Activated B cell treated with CpG ODN at 0.5 μM for 24 hours (primary cell): ENCODE data around the gene CYGB. TPM values are rescaled to one million over a fixed set of nuclear protein-coding genes. Genes with fewer than 3 reads are reported as not detected.

Source experiments
- ATAC-seq: fragments of 200-7000 bp; cut with Tn5 transposase; one replicate; pipeline ENCODE4 v1.10.0; 2021; ENCODE audit warnings: low read depth, mild to moderate bottlenecking, moderate library complexity
- CTCF ChIA-PET: fragments of 350-600 bp; sonication (Branson Sonifier 250); formaldehyde crosslinking; loops from one replicate; lab custom pipeline; 2021; ENCODE audit warnings: antibody characterized with exemption; lab: Charles Lee
- POLR2A ChIA-PET: fragments of 350-600 bp; sonication (Branson Sonifier 250); formaldehyde crosslinking; loops from one replicate; lab custom pipeline; 2021; ENCODE audit warnings: antibody characterized with exemption; lab: Charles Lee
- DNase-seq: peaks from one replicate; pipeline ENCODE4 v3.0.0; 2022
- H3K27ac Mint-ChIP-seq: one replicate; pipeline ENCODE4 v1.8.0; 2020; ENCODE audit warnings: mixed read lengths
- H3K27me3 Mint-ChIP-seq: one replicate; pipeline ENCODE4 v1.8.0; 2021; ENCODE audit warnings: mixed read lengths
- H3K36me3 Mint-ChIP-seq: one replicate; pipeline ENCODE4 v1.8.0; 2021; ENCODE audit warnings: low read depth, mixed read lengths
- H3K4me1 Mint-ChIP-seq: one replicate; pipeline ENCODE4 v1.8.0; 2021; ENCODE audit warnings: mixed read lengths
- H3K4me3 Mint-ChIP-seq: one replicate; pipeline ENCODE4 v1.8.0; 2020; ENCODE audit warnings: mild to moderate bottlenecking, mixed read lengths
- H3K9me3 Mint-ChIP-seq: one replicate; pipeline ENCODE4 v1.8.0; 2020; ENCODE audit warnings: mixed read lengths
- intact Hi-C: fragments of 100-400 bp; cut with micrococcal nuclease; formaldehyde crosslinking; loops from one replicate; pipeline ENCODE4 v1.15.1; 2024
- total RNA-seq: library from RNA; stranded (reverse); gene quantifications from 2 replicates; pipeline ENCODE4 v1.2.3, GENCODE V29; 2022
- TF ChIP-seq, protein P1 (sequence below): fragments of 200-600 bp; IDR thresholded peaks from one replicate; pipeline ENCODE4 v1.8.0; 2022; ENCODE audit warnings: antibody characterized with exemption, mild to moderate bottlenecking

CYGB gene
- total RNA-seq, 1 donor from 2014 or later: 0.49 TPM

DNA sequence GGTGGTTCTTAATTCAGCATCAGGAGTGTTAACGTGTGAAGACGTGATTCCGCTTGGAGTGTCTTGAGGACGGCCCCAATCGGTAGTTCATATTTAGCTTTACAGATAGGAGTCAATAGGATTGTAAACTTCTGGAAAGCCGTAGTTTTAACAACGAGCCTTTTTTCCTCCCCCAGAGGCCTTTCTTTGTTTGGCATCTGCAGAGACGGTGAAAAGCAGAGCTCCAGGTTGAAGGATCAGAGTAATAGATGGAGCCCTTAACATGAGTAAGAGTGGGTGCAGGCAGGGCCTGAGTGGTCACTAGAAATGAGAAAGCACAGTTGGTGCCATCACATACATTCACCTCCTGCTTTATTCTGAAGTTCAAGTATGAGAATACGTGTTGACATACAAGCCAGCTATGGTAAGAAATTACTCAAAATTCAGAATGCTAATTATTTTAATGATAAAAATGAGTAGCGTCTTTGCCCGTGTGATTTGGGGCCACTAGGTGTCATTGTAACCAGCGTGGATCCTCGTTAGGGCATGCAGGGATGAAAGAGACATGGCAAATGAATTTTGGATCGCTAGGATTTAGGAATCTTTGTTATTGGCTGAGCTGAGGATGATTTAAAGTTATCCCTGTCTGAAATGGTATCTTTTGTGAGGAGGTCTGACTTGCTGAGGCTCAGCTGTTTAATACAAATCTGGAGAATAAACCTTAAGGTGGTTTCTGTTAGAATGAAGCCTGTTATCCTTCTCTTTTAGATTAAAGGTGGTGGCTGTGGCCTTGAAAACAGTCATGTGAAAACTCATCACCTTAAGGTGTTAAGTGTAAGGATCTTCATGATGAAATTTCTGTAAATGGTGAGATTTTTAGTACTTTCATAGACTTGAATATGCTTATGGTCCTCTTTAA, 20.9 kb upstream of the CYGB start:
- DNase-seq (no peak), ATAC-seq (no peak)
- ChIA-PET POLR2A (interaction anchor here (0.7 to 4.2 kb wide), 11 partner anchors 9 to 179 kb away, joined by 3 to 85 read pairs (median 8); partner anchors contain the start of genes MFSD11, SRSF2 and ST6GALNAC2), CTCF (interaction anchor here (0.7 to 2.9 kb wide), 9 partner anchors 9 to 158 kb away, joined by 3 to 35 read pairs (median 8); no protein-coding TSS in a partner anchor)
- peak overlapping the region; percentile 98 for H3K27ac Mint-ChIP-seq
- H3K4me1 Mint-ChIP-seq: peaks cover 77% of the 10 kb centered on the region
- intact Hi-C loops: loop anchor here (1.0 to 10.0 kb wide), 2 partner anchors 157 to 886 kb away; no protein-coding TSS in a partner anchor
- H3K9me3 Mint-ChIP-seq: no peaks in the 10 kb centered on the region
- peaks cover 47% of the 10 kb centered on the region for H3K36me3 Mint-ChIP-seq
- TF ChIP-seq, protein P1, sequence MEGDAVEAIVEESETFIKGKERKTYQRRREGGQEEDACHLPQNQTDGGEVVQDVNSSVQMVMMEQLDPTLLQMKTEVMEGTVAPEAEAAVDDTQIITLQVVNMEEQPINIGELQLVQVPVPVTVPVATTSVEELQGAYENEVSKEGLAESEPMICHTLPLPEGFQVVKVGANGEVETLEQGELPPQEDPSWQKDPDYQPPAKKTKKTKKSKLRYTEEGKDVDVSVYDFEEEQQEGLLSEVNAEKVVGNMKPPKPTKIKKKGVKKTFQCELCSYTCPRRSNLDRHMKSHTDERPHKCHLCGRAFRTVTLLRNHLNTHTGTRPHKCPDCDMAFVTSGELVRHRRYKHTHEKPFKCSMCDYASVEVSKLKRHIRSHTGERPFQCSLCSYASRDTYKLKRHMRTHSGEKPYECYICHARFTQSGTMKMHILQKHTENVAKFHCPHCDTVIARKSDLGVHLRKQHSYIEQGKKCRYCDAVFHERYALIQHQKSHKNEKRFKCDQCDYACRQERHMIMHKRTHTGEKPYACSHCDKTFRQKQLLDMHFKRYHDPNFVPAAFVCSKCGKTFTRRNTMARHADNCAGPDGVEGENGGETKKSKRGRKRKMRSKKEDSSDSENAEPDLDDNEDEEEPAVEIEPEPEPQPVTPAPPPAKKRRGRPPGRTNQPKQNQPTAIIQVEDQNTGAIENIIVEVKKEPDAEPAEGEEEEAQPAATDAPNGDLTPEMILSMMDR: no peak
- H3K4me3 Mint-ChIP-seq: peak overlapping the region; percentile 95
- no peaks in the 10 kb centered on the region for H3K27me3 Mint-ChIP-seq

DNA sequence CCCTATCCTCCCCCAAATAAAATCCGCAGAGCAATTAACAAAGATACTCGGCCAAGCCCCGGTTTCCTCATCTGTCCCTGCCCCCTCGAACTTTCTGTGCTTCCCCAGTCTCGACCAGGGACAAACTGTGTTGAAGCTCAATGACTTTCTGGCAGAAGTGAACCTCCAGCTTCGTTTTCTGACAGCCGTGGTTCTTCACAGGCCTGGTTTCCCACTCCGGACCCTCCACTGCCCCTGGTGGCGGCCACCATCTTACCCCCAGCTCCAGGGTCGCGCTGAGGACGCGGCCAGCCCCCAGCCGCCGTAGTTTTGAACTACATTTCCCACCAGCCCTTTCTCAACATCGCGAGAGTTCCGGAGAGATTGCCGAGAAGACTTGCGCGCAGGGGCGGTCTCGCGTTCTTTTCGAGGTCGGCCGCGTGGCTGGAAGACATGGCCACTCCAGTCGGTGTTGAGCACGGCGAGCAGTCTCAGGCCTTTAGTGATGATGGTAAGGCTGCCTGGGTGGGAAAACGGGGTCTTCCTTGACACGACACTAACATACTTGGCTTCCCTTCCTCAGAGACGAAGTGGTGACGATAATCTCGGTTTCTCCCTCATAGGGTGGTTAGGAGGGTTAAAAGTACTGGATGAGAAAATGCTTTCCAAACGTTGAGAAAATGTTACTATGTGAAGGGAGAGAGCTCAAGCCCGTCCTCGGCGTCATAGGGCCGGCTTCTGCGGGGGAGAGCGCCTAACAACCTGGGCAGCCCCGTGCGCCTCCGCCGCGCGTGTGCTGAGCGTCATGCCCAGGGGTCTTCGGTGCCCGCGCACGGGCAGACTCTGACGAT, 20.1 kb upstream of the CYGB start:
- H3K27me3 Mint-ChIP-seq: no peaks in the 10 kb centered on the region
- intact Hi-C loops: loop anchor here (1.0 to 10.0 kb wide), 8 partner anchors 30 to 887 kb away; partner anchors contain the start of genes JMJD6 and METTL23
- no peaks in the 10 kb centered on the region for H3K9me3 Mint-ChIP-seq
- peak overlapping the region; percentile 95 for H3K4me3 Mint-ChIP-seq
- TF ChIP-seq, protein P1: no peak
- peaks cover 68% of the 10 kb centered on the region for H3K4me1 Mint-ChIP-seq
- CTCF ChIA-PET: interaction anchor here (0.7 to 2.9 kb wide), 11 partner anchors 10 to 159 kb away, joined by 3 to 35 read pairs (median 6); no protein-coding TSS in a partner anchor
- ATAC-seq (peak; percentile 90), DNase-seq (peak; percentile 87)
- peak overlapping the region; percentile 98 for H3K27ac Mint-ChIP-seq
- H3K36me3 Mint-ChIP-seq: peaks cover 40% of the 10 kb centered on the region
- POLR2A ChIA-PET: interaction anchor here (0.7 to 4.2 kb wide), 22 partner anchors 10 to 180 kb away, joined by 3 to 85 read pairs (median 4); partner anchors contain the start of genes MFSD11, SRSF2 and ST6GALNAC2

DNA sequence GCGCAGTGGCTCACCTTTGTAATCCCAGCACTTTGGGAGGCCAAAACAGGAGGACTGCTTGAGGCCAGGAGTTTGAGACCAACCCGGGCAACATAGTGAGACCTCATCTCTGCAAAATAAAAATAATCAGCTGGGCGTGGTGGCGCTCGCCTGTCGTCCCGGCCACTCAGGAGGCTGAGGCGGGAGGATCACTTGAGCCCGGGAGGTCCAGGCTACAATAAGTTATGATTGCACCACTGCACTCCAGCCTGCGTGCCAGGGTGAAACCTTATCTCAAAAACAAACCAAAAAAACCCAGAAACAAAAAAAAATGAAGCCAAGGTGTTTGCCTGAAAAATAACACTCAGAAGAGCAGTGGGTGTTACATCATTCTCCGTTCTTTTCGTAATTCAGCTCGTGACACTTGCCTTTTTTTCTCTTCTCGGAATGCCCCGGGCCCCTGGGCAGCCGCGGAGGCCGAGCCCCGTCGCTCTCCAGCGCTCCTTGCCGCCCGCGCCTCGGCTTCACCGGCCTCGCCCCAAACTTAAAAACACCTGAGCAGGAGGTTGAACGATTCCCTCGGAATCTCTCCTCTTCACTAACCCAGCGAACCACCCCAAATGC, 19.4 kb upstream of the CYGB start:
- ATAC-seq: peak; percentile 38
- no peak for DNase-seq
- Mint-ChIP-seq H3K36me3 (peaks cover 38% of the 10 kb centered on the region), H3K4me3 (peak overlapping the region; percentile 95), H3K4me1 (peaks cover 65% of the 10 kb centered on the region), H3K27me3 (no peaks in the 10 kb centered on the region), H3K27ac (peak overlapping the region; percentile 98), H3K9me3 (no peaks in the 10 kb centered on the region)
- ChIA-PET CTCF (interaction anchor here (0.7 to 2.9 kb wide), 7 partner anchors 10 to 140 kb away, joined by 3 to 35 read pairs (median 9); no protein-coding TSS in a partner anchor), POLR2A (interaction anchor here (0.5 to 4.2 kb wide), 22 partner anchors 11 to 1234 kb away, joined by 3 to 85 read pairs (median 4); partner anchors contain the start of genes MFSD11, SRSF2 and ST6GALNAC2)
- intact Hi-C loops: loop anchor here (1.0 to 10.0 kb wide), 7 partner anchors 30 to 888 kb away; partner anchors contain the start of genes JMJD6 and METTL23
- TF ChIP-seq, protein P1: no peak

DNA sequence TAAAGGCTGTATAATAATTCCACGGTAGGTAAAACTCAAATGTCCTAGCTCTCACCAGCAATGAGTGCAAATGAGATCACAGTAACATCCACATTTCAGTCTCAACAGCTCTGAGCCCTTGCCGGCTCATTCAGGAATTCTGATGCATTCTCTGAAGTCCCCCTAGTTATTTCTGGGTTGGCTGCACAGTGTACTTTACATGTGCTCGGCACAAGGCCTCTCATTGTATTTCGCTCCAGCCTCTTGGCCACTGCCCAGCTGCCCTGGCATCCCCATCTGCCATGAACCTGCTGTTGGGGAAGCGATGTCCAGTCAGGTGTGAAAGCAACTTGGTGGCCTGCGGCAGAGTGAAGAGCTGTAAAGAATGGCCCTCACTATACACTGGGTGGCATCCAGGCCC, 16.6 kb upstream of the CYGB start:
- H3K27me3 Mint-ChIP-seq: no peaks in the 10 kb centered on the region
- ChIA-PET CTCF (interaction anchor here (0.9 kb wide), 1 partner anchor 69 kb away, joined by 3 read pairs; no protein-coding TSS in a partner anchor), POLR2A (interaction anchor here (1.4 kb wide), 1 partner anchor 26 kb away, joined by 4 read pairs; no protein-coding TSS in a partner anchor)
- peaks cover 44% of the 10 kb centered on the region for H3K4me1 Mint-ChIP-seq
- peaks cover 14% of the 10 kb centered on the region for H3K36me3 Mint-ChIP-seq
- TF ChIP-seq, protein P1: no peak
- H3K4me3 Mint-ChIP-seq: no peak overlapping the region
- DNase-seq (no peak), ATAC-seq (no peak)
- H3K27ac Mint-ChIP-seq: no peak overlapping the region
- intact Hi-C loops: loop anchor here (10.0 kb wide), 1 partner anchor 891 kb away; no protein-coding TSS in a partner anchor
- no peaks in the 10 kb centered on the region for H3K9me3 Mint-ChIP-seq
